Kidney capillary endothelial cell (primary cell): ENCODE data around the gene SUCO.
"Not testable (repeated sequence)": the region's sequence is repeated elsewhere in the genome, so short reads cannot be mapped to it uniquely, and the experiment has no call there.

Experiments used
- DNase-seq: peaks from one replicate; pipeline ENCODE4 v3.0.0-alpha.2; 2018; ENCODE audit warnings: low spot score

The SUCO gene

GRCh38 chr1:172559572-172560210 is 26.7 kb downstream of the SUCO start:
- no peak for DNase-seq

DNA sequence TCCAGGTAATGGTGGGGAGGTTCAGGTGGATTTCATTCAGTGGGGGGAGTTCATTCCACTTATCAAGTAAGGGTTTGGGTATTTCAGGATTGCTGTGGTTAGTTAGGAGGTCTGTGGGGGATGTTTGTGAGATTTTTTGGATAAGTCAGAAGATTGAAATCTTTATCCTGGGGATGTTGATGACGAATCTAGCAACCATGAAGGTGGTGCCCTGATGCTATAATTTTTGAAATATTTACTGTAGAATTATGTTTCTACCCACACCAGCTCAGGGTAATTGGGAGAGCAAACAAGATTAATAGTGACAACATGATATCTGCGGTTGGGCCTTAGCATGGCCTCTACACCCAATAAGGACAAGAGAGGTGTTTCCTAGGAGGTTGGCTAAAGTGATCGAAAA is 28.3 kb downstream of the SUCO start:
- DNase-seq = no peak

DNA sequence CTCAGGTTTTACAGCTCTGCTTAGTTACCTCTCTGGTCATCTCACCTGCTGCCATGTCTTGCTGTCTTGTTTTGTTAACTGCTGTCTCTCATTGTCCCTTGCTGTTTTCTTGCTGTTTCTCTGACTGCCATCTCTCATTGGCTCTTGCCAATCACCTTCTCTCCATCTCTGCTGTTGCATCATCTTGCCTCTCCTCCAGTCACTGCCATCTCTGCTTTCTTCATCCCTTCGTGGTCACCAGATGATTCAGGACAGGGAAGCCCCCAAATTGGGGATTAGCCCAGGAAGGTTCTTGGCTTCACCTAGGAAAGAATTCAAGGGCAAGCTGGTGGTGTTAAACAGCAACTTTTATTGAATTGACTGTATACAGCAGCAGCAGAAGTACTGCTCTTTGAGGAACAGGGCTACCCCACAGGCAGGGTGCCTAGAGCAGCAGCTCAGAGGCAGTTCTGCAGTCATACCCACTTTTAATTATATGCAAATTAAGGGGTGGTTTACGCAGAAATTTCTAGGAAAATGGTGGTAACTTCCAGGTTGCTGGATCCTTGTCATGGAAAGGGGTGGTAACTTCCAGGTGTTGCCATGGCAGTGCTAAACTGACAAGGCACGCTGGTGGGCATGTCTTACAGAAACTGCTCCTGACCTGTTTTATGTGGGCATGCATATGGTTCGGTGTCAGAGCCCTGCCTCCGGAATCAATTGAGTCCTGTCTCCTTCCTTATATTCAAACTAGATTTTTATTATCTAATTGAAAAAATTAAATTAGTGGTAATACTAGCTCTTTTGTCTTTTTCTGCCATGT is 33.4 kb downstream of the SUCO start:
- DNase-seq = no peak

GRCh38 chr1:172567720-172568119 is 34.8 kb downstream of the SUCO start:
- DNase-seq = no peak

- DNase-seq = no peak
These were observed 41.1 kb downstream of the SUCO start for GRCh38 chr1:172574080-172574479.

DNA sequence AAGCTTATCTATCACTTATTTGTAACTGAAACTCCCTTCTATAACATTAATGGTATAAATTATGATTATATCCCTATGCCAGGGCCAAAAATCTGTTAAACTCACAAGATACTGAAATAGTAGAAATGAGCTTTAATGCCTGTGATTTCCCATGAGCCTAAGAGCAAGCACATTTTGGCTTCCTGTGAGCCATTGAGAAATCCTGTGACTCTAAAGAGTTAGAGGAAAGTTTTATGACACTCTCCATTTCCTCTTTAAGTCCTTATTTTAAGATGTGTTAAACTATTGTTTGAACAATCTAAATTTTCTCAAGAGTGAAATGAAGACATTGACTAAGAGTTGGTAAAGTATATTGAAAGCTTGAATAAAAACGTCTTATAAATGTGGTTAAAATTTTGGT is 45.6 kb downstream of the SUCO start:
- no peak for DNase-seq

DNA sequence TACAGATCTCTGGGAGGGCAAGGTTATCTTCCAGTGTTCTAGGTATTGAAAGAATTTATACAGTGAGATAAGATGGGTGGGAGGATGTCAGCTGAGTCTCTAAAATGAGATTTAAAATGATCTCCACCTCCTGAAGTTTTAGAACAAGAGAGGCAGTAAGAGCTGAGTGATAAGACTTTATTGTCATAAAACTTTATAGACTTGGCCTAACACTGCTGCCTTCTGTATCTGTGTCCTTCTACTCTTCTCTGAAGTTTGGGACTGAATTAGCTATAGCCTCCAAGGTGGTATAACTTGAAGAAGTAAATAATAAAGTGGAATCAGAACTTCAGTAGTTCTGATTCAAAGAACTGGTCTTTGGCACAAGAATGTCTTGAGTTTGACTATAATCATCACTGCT is 48.3 kb downstream of the SUCO start:
- no peak for DNase-seq

GRCh38 chr1:172581779-172582178 is 48.8 kb downstream of the SUCO start:
- DNase-seq = no peak

- DNase-seq = no peak
These were observed 49.9 kb downstream of the SUCO start for GRCh38 chr1:172582889-172583288.

DNA sequence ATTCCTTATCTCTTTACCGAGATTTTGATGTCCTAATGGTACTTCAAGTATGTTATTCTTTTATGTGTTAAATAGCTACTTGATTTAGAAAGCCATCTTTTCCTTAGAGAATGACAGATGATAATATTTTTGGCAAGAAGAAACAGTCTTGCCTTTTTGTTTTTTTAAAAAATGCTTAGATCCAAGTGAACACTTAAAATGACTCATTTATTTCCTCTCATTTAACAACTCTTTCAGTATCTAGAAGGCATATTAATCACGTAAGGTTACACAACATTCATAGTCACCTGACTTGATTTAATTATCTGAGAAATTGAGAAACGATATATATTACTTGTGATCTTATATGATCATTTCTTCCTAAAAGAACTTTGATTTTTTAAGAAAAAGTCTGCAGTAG is 52.4 kb downstream of the SUCO start:
- peak; percentile 21 for DNase-seq

DNA sequence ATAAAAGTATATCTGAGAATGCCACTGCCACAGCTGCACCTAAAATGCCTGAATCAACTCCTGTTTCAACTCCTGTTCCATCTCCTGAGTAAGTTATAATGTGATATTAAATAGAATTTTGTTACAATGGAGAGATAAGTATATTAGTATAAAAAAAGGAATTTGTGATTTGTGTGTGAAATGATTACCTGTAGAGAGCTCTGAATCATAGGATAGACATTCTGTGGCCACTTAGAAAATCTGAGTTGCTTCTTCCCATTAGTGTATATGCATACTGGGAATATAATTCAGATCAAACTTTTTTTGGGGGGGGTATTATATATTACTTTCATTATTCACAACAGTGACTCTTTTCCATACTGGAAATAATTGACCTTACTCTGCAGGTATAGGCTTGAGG is 52.9 kb downstream of the SUCO start:
- DNase-seq = no peak

DNA sequence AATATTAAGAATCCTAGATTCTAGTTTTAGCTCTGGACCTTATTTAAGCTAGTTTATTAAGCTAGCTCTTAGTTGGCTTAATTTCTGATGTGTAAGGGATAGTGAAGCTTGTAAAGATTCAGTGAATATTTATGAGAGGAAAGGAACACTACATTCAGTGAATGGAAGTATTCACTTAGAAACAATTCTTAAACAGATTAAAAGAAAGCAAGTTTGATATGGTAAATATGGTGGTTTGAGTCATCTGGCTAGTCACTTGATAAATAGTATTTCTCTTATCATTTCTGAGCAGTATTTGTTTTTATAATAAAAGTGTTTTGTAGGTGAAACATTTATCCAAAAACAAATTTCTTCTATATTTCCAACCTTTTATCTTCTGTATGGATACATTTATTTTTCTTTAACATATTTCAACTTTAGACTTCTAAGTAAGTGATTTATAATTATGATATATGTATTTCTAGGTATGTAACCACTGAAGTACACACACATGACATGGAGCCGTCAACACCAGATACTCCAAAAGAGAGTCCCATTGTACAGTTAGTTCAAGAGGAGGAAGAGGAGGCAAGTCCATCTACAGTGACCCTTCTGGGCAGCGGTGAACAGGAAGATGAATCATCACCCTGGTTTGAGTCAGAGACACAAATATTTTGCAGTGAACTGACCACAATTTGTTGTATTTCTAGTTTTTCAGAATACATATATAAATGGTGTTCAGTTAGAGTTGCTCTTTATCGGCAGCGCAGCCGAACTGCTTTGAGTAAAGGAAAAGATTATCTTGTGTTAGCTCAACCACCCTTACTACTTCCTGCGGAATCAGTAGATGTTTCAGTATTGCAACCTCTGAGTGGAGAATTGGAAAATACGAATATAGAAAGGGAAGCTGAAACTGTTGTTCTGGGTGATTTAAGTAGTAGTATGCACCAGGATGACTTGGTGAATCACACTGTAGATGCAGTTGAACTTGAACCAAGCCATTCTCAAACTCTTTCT is 55.6 kb downstream of the SUCO start:
- DNase-seq = peak; percentile 89

GRCh38 chr1:172589553-172589952 is 56.6 kb downstream of the SUCO start:
- no peak for DNase-seq

DNA sequence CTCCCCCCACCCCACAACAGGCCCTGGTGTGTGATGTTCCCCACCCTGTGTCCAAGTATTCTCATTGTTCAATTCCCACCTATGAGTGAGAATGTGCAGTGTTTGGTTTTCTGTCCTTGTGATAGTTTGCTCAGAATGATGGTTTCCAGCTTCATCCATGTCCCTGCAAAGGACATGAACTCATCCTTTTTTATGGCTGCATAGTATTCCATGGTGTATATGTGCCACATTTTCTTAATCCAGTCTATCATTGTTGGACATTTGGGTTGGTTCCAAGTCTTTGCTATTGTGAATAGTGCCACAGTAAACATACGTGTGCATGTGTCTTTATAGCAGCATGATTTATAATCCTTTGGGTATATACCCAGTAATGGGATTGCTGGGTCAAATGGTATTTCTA is 58.5 kb downstream of the SUCO start:
- not testable (repeated sequence) for DNase-seq

GRCh38 chr1:172595066-172595465 is 62.1 kb downstream of the SUCO start:
- not testable (repeated sequence) for DNase-seq

GRCh38 chr1:172596782-172597181 is 63.8 kb downstream of the SUCO start:
- not testable (repeated sequence) for DNase-seq

DNA sequence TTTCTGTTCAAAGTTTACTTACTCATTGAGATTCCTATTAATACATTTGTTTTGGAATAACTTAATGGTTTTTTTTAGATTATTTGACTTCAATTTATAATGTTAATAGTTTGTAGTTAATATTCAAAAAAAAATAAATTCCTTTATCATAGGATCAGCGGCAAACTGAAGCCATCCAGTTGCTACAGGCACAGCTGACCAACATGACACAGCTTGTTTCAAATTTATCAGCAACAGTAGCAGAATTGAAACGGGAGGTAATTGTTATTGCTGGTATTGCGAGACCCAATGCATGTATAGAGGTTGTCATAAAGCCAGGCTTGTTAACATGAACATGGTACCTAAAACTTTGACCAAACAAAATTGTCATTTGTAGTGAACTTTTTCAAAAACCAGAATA is 67.0 kb downstream of the SUCO start:
- no peak for DNase-seq

DNA sequence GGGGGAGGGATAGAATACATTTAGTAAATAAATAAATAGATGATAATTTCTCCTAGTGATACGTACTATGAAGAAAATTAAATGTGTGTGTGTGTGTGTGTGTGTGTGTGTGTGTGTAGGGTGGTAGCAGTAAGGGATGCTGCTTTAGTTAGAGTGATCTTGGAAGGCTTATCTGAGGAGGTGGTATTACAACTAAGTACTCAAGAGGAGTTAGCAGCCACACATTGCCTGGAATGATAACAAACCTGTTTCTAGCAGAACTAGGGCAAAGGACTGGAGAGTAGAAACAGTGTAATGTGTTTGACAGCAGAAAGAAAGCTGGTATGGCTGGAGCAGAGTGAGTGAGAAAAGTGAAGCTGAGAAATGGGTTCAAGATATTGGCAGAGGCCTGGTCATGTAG is 67.7 kb downstream of the SUCO start:
- no peak for DNase-seq

GRCh38 chr1:172601046-172601630 is 68.2 kb downstream of the SUCO start:
- DNase-seq = no peak

GRCh38 chr1:172602706-172603105 is 69.8 kb downstream of the SUCO start:
- DNase-seq = no peak

DNA sequence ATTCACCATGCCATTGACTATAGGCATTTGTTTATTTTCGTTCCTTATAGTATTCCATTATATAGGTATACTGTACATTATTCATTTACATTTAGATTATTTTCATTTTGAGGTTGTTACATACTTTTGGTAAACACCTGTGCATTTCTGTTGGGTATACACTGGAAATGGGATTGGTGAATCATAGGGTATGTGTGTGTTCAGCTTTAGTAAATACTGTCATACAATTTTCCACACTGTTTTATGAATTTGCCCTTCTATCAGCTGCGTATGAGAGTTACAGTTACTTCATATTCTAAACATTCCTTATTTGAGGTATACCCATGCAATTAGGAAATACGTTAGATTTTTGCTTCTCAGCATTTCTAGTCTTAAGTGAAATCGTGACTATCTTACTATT is 70.9 kb downstream of the SUCO start:
- DNase-seq = no peak

DNA sequence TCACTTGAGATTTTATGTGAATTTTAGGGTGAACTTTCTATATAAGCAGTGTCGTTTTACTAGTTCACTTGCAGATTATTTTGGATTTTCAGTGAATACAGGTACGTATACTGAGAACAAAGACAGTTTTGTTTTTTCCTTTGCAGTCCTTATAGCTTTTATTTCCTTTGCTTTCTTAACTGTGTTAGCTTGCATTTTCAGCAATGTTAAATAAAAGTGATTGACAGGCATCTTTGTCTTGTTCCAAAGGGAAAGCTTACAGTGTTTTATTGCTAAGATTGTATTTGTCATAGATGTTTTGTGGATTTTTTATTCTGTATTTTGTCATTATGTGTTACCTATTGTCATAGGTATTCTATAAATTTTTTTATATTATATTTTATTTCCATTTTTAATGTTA is 72.7 kb downstream of the SUCO start:
- DNase-seq = no peak
